BJ (cell line): ENCODE measurements around the gene MPZL2. TPM values are rescaled to one million over a fixed set of nuclear protein-coding genes. Genes with fewer than 3 reads are reported as not detected.

Experiments used
- CTCF ChIA-PET: fragments of 350-600 bp; formaldehyde crosslinking; extraction: SDS; loops from one replicate; lab custom pipeline; 2021; ENCODE audit warnings: antibody characterized with exemption, inconsistent platforms; lab: Yijun Ruan, JAX
- POLR2A ChIA-PET: fragments of 300-600 bp; sonication (Branson Sonifier 250); formaldehyde crosslinking; extraction: SDS; loops from one replicate; lab custom pipeline; 2021; ENCODE audit warnings: antibody characterized with exemption; lab: Charles Lee
- DNase-seq: peaks from one replicate; pipeline ENCODE4 v3.0.0-alpha.2; 2011; ENCODE audit warnings: low read depth
- H3K27me3 ChIP-seq: 2 replicates; pipeline ENCODE4 v1.6.0; 2011; ENCODE audit warnings: low read length; ENCODE audit not compliant: control insufficient read depth, insufficient read depth
- H3K36me3 ChIP-seq: 2 replicates; pipeline ENCODE4 v1.5.1; 2011; ENCODE audit warnings: low read length; ENCODE audit not compliant: control insufficient read depth, insufficient read depth
- H3K4me3 ChIP-seq: 2 replicates; pipeline ENCODE4 v1.5.1; 2011; ENCODE audit warnings: low read depth, mild to moderate bottlenecking, control low read depth, low read length
- CTCF ChIP-seq: IDR thresholded peaks from 2 replicates; pipeline ENCODE4 v1.5.1; 2011; ENCODE audit warnings: low read depth, mild to moderate bottlenecking, control low read depth, inconsistent platforms, low read length, moderate library complexity; ENCODE audit not compliant: insufficient read depth
- polyA plus RNA-seq: library from polyadenylated mRNA; depleted of rRNA; stranded (reverse); fragments of >200 nt; gene quantifications from 2 replicates; pipeline ENCODE4 v1.2.3, GENCODE V29; 2011

The MPZL2 gene
- polyA plus RNA-seq, 1 experiment, result not detected

DNA sequence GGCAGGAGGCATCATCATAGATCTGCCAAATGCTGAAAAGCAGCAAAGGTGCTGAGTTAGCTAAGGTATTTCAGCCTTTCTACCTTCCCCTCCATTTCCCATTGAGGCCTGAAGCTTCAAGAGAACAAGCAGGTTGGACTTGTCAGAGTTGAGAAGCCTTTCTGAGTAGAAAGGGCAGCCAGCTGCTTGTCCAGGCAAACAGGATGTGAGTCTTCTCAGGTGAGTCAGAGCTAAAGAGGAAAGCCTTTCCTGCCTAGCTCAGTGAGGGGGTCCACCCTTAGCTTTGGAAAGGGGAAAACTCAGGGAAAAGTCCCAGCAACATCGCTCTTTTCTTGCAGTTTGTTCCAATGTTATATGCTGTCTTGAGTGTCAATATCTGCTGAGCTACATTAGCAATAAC, 13.2 kb upstream of the MPZL2 start:
- H3K36me3 ChIP-seq, result no peaks in the 10 kb centered on the region
- H3K4me3 ChIP-seq, result no peak overlapping the region
- no peak for DNase-seq
- CTCF ChIA-PET, result interaction anchor here (0.7 to 1.1 kb wide), 3 partner anchors 18 to 79 kb away, joined by 3 read pairs; no protein-coding TSS in a partner anchor
- no peaks in the 10 kb centered on the region for H3K27me3 ChIP-seq
- POLR2A ChIA-PET, result no interaction called here
- TF ChIP-seq CTCF, result no peak

DNA sequence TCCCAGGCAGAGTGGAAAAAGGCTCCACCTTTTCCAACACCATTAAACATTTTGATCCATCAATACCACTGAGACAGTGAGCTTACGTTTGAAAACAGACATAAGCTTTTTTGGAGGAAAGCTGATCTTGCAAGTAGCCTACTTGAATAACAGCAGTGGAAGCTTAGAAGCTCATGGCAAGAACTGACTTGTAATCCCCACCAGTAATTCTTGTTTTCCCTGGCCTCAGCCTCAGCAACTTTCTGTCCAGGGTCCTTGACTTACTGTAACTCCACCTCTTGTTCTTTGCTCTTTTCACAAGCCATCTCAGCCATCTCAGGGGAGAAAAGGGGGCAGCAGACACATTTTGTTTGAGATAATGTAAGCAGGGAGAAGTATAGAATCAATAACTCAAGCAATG, 12.3 kb upstream of the MPZL2 start:
- Histone ChIP-seq H3K36me3 (no peaks in the 10 kb centered on the region), H3K4me3 (no peak overlapping the region), H3K27me3 (peaks cover 2% of the 10 kb centered on the region; the same call in 1 of the 2 replicates)
- no peak for DNase-seq
- ChIA-PET POLR2A (no interaction called here), CTCF (interaction anchor here (1.0 to 1.1 kb wide), 3 partner anchors 11 to 113 kb away, joined by 3 to 6 read pairs (median 3); no protein-coding TSS in a partner anchor)
- no peak for TF ChIP-seq CTCF

DNA sequence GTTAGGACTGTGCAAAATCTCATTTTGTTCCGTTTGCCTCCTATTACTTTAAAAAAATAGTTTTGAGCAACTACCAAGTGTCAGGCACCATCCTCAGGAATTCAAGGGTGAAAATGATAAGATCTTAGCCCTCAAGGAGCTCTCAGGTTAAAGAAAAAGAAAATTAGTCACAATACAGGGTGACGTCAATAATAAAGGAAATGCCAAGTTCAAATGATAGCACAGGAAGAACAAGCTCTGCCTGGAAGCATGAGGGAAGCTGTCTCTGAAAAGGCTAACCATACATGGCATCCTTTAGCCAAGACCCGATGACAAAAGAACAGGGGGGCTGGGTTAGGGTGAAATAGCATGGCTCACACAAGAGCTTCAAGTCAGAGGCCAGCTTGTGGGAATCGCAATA, 11.1 kb upstream of the MPZL2 start:
- POLR2A ChIA-PET, result no interaction called here
- Histone ChIP-seq H3K4me3 (no peak overlapping the region), H3K36me3 (no peaks in the 10 kb centered on the region), H3K27me3 (peaks cover 3% of the 10 kb centered on the region; the same call in 1 of the 2 replicates)
- DNase-seq, result no peak
- CTCF ChIA-PET, result interaction anchor here (1.0 to 1.1 kb wide), 2 partner anchors 18 to 82 kb away, joined by 3 to 4 read pairs; no protein-coding TSS in a partner anchor
- TF ChIP-seq CTCF, result no peak

- no peak for TF ChIP-seq CTCF
- Histone ChIP-seq H3K36me3 (no peaks in the 10 kb centered on the region), H3K4me3 (no peak overlapping the region), H3K27me3 (peaks cover 4% of the 10 kb centered on the region; the same call in 1 of the 2 replicates)
- ChIA-PET POLR2A (no interaction called here), CTCF (interaction anchor here (1.2 kb wide), 1 partner anchor 21 kb away, joined by 3 read pairs; no protein-coding TSS in a partner anchor)
- DNase-seq, result no peak
Observed at GRCh38 chr11:118274186-118274585, 10.1 kb upstream of the MPZL2 start.

DNA sequence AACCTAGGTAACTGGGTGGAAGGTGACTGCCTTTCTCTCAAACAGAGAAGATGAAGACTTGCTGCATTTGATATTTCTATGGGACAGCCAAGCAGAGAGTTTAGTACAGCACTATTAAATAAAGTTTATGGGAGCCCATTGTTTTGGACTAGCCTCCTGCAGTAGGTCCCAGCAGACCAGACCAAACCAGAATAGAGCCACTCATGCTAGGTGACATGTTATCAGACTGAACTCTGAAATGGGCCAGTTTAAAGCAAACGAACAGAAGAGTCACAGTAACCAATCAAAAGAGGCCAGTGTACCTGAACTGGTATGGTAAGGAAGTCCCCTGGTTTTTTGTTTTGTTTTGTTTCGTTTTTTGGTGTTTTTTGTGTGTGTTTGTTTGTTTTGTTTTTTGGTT, 7.9 kb upstream of the MPZL2 start:
- ChIA-PET CTCF (no interaction called here), POLR2A (no interaction called here)
- DNase-seq, result no peak
- no peak overlapping the region for H3K4me3 ChIP-seq
- peaks cover 7% of the 10 kb centered on the region for H3K27me3 ChIP-seq
- no peaks in the 10 kb centered on the region for H3K36me3 ChIP-seq
- no peak for TF ChIP-seq CTCF
